GM20431 (cell line): ENCODE measurements around the gene TSHZ2.
"Not testable (repeated sequence)": the region's sequence is repeated elsewhere in the genome, so short reads cannot be mapped to it uniquely, and the experiment has no call there.

Experiments used
- in situ Hi-C: fragments of 300-500 bp; cut with MseI, MboI; formaldehyde crosslinking; loops from one replicate; pipeline ENCODE4 v1.15.0; 2020; ENCODE audit warnings: low sequenced_read_pairs; ENCODE audit not compliant: unreplicated experiment

The TSHZ2 gene

GRCh38 chr20:53445932-53446331, 473.8 kb downstream of the TSHZ2 start:
- in situ Hi-C loops = no loop called here

GRCh38 chr20:53447316-53447715, 475.2 kb downstream of the TSHZ2 start:
- in situ Hi-C loops = no loop called here

- in situ Hi-C loops = no loop called here
Measured at GRCh38 chr20:53448426-53448825, 476.3 kb downstream of the TSHZ2 start.

- in situ Hi-C loops = no loop called here
Measured at GRCh38 chr20:53448875-53449274, 476.7 kb downstream of the TSHZ2 start.

GRCh38 chr20:53453076-53453475, 480.9 kb downstream of the TSHZ2 start:
- in situ Hi-C loops = no loop called here

GRCh38 chr20:53454675-53455276, 482.6 kb downstream of the TSHZ2 start:
- in situ Hi-C loops = no loop called here

- in situ Hi-C loops = no loop called here
Measured at GRCh38 chr20:53463101-53463972, 491.2 kb downstream of the TSHZ2 start.

- in situ Hi-C loops = no loop called here
Measured at GRCh38 chr20:53466279-53466678, 494.1 kb downstream of the TSHZ2 start.

- in situ Hi-C loops = no loop called here
Measured at GRCh38 chr20:53468587-53468986, 496.4 kb downstream of the TSHZ2 start.

- in situ Hi-C loops = not testable (repeated sequence)
Measured at GRCh38 chr20:53472859-53473258, 500.7 kb downstream of the TSHZ2 start.

GRCh38 chr20:53480913-53481312, 508.8 kb downstream of the TSHZ2 start:
- in situ Hi-C loops = no loop called here

- in situ Hi-C loops = no loop called here
Measured at GRCh38 chr20:53487461-53488200, 515.5 kb downstream of the TSHZ2 start.

- in situ Hi-C loops = no loop called here
Measured at GRCh38 chr20:53488775-53489272, 516.7 kb downstream of the TSHZ2 start.

GRCh38 chr20:53489528-53489927, 517.4 kb downstream of the TSHZ2 start:
- in situ Hi-C loops = no loop called here

GRCh38 chr20:53490620-53491019, 518.5 kb downstream of the TSHZ2 start:
- in situ Hi-C loops = no loop called here

GRCh38 chr20:53491462-53491861, 519.3 kb downstream of the TSHZ2 start:
- in situ Hi-C loops = no loop called here

GRCh38 chr20:53492212-53492611, 520.1 kb downstream of the TSHZ2 start:
- in situ Hi-C loops = no loop called here

- in situ Hi-C loops = no loop called here
Measured at GRCh38 chr20:53493311-53493857, 521.2 kb downstream of the TSHZ2 start.

- in situ Hi-C loops = no loop called here
Measured at GRCh38 chr20:53494753-53495152, 522.6 kb downstream of the TSHZ2 start.

GRCh38 chr20:53495398-53496092, 523.4 kb downstream of the TSHZ2 start:
- in situ Hi-C loops = no loop called here
